ENCODE measurements around the gene EID1. TPM values are rescaled to one million over a fixed set of nuclear protein-coding genes. Genes with fewer than 3 reads are reported as not detected.
A peak's percentile ranks its signal among the peaks of the same experiment; 100 is the strongest.

The EID1 gene
- total and polyA plus RNA-seq, 9 of the 15 experiments (the other 6 are each of a cell fraction or from before 2014, with no cell fraction given): 46.5 to 211 (median 143) TPM

GRCh38 chr15:48872632-48873031 is 5.3 kb upstream of the EID1 start:
- no peak for ATAC-seq
- no peak for FAIRE-seq
- H3K4me2 ChIP-seq (ENCODE audit: insufficient read depth, low read length): no peak overlapping the region
- DNase-seq (ENCODE audit: extremely low read depth in 1 of 4, low spot score in 3 of 4): no peak
- H3K36me3 ChIP-seq (ENCODE audit: control insufficient read depth, insufficient read depth, low read length): no peaks in the 10 kb centered on the region
- no peaks in the 10 kb centered on the region for H3K9me3 ChIP-seq (replicated peaks; ENCODE audit: control insufficient read depth, insufficient read depth, low read depth, low read length)
- H3K9me1 ChIP-seq (ENCODE audit: control insufficient read depth, insufficient read depth, low read length): no peaks in the 10 kb centered on the region
- H3K4me1 ChIP-seq (replicated peaks in 1 of 2; ENCODE audit: control insufficient read depth in 2 of 2, insufficient read depth in 2 of 2, low read length in 2 of 2): peaks cover 0 to 15% of the 10 kb centered on the region in 2 experiments; a peak in 2 of 5 replicates
- no peak overlapping the region for H3K9ac ChIP-seq (ENCODE audit: insufficient read depth in 1 of 2, low read depth in 2 of 2, low read length in 2 of 2)
- H3K4me3 ChIP-seq: no peak overlapping the region
- in situ Hi-C loops (cut with MboI) (no loop called here), intact Hi-C loops (cut with micrococcal nuclease) (no loop called here)
- BruUV-seq (replicated peaks): no TSS peak
- peak overlapping the region; percentile 23; the same call in 1 of the 2 replicates for H2AFZ ChIP-seq (ENCODE audit: low read depth, low read length)
- ChIA-PET CTCF (ENCODE audit: low intra/inter-chr PET ratio) (no interaction called here), POLR2A (no interaction called here)
- H3K27me3 ChIP-seq (ENCODE audit: control insufficient read depth in 2 of 2, insufficient read depth in 2 of 2, low read length in 2 of 2): no peaks in the 10 kb centered on the region
- H4K20me1 ChIP-seq (replicated peaks; ENCODE audit: control insufficient read depth, insufficient read depth, low read length): no peaks in the 10 kb centered on the region
- no peak for TF ChIP-seq TCF3 (CRISPR knock-in tag; IDR thresholded peaks at IDR 0.05)
- TF ChIP-seq NFIX (CRISPR knock-in tag; IDR thresholded peaks at IDR 0.05; ENCODE audit: low read depth): no peak
- H3K79me2 ChIP-seq (ENCODE audit: control insufficient read depth, insufficient read depth, low read length): no peaks in the 10 kb centered on the region; the same call in 2 of the 3 replicates
- H3K27ac ChIP-seq (ENCODE audit: extremely low read depth, low read depth, low read length): no peak overlapping the region
- WGBS (ENCODE audit: insufficient coverage, low coverage, missing lambda C conversion rate): 18% methylated on average over 2 of the region's 2 CpGs

DNA sequence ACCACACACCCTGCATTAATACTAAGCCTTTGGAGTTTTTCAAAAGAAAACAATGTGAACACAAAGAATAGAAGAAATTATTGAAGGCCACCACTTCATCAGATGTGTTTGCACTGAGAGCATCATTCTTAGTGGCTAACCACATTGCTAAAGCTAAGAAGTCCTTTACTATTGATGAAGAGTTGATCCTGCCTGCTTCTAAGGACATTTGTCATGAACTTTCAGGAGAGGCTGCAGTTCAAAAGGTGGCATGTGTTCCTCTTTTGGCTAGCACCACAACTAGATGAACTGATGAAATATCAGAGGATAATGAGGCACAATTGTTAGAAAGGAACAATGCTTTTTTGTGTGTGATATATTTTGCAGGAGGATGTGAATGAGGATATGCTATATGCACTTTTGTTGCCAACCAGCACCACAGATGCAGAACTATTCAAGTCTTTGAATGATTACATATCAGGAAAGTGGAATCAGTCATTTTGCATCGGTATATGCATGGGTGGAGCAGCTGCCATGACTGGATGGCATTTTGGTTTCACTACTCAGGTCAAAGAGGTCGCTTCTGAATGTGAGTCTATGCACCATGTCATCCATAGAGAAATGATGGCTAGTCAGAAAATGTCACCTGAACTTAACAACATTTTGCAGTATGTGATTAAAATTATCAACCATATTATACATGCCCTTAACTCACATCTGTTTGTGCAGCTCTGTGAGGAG is 2.5 kb upstream of the EID1 start:
- Histone ChIP-seq H3K9me1 (ENCODE audit: control insufficient read depth, insufficient read depth, low read length) (no peaks in the 10 kb centered on the region), H4K20me1 (replicated peaks; ENCODE audit: control insufficient read depth, insufficient read depth, low read length) (no peaks in the 10 kb centered on the region), H3K27ac (ENCODE audit: extremely low read depth, low read depth, low read length) (no peak overlapping the region), H2AFZ (ENCODE audit: low read depth, low read length) (no peak overlapping the region; the same call in 1 of the 2 replicates), H3K4me3 (no peak overlapping the region), H3K4me2 (ENCODE audit: insufficient read depth, low read length) (no peak overlapping the region; the same call in 1 of the 2 replicates), H3K79me2 (ENCODE audit: control insufficient read depth, insufficient read depth, low read length) (peaks cover 26% of the 10 kb centered on the region), H3K9me3 (replicated peaks; ENCODE audit: control insufficient read depth, insufficient read depth, low read depth, low read length) (no peaks in the 10 kb centered on the region), H3K36me3 (ENCODE audit: control insufficient read depth, insufficient read depth, low read length) (peaks cover 3% of the 10 kb centered on the region; the same call in 1 of the 3 replicates), H3K27me3 (ENCODE audit: control insufficient read depth in 2 of 2, insufficient read depth in 2 of 2, low read length in 2 of 2) (no peaks in the 10 kb centered on the region), H3K9ac (ENCODE audit: insufficient read depth in 1 of 2, low read depth in 2 of 2, low read length in 2 of 2) (no peak overlapping the region), H3K4me1 (replicated peaks in 1 of 2; ENCODE audit: control insufficient read depth in 2 of 2, insufficient read depth in 2 of 2, low read length in 2 of 2) (peaks cover 6 to 19% of the 10 kb centered on the region in 2 experiments; a peak in 3 of 5 replicates)
- ChIA-PET POLR2A (interaction anchor here (1.1 kb wide), 1 partner anchor 1886 kb away, joined by 3 read pairs; no protein-coding TSS in a partner anchor), CTCF (ENCODE audit: low intra/inter-chr PET ratio) (no interaction called here)
- WGBS (ENCODE audit: insufficient coverage, low coverage, missing lambda C conversion rate): 9% methylated on average over 2 of the region's 2 CpGs
- no TSS peak for BruUV-seq (replicated peaks)
- FAIRE-seq (no peak), ATAC-seq (no peak), DNase-seq (ENCODE audit: extremely low read depth in 1 of 4, low spot score in 3 of 4) (no peak)
- intact Hi-C loops (cut with micrococcal nuclease): no loop called here
- in situ Hi-C loops (cut with MboI): no loop called here
- TF ChIP-seq RAD51 (IDR thresholded peaks at IDR 0.05; ENCODE audit: borderline replicate concordance, low read depth) (no peak), ARID1B (IDR thresholded peaks at IDR 0.05) (no peak), PHB2 (IDR thresholded peaks at IDR 0.05; ENCODE audit: low read depth) (no peak), CGGBP1 (CRISPR knock-in tag; IDR thresholded peaks at IDR 0.05) (no peak), THAP12 (CRISPR knock-in tag; IDR thresholded peaks at IDR 0.05) (no peak), KDM5B (IDR thresholded peaks at IDR 0.05; ENCODE audit: insufficient replicate concordance, low read depth, low read length) (no peak), ZNF165 (CRISPR knock-in tag; IDR thresholded peaks at IDR 0.05; ENCODE audit: borderline replicate concordance) (no peak)
- TF ChIP-seq, protein P1, sequence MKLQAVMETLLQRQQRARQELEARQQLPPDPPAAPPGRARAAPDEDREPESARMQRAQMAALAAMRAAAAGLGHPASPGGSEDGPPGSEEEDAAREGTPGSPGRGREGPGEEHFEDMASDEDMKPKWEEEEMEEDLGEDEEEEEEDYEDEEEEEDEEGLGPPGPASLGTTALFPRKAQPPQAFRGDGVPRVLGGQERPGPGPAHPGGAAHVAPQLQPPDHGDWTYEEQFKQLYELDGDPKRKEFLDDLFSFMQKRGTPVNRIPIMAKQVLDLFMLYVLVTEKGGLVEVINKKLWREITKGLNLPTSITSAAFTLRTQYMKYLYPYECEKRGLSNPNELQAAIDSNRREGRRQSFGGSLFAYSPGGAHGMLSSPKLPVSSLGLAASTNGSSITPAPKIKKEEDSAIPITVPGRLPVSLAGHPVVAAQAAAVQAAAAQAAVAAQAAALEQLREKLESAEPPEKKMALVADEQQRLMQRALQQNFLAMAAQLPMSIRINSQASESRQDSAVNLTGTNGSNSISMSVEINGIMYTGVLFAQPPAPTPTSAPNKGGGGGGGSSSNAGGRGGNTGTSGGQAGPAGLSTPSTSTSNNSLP (IDR thresholded peaks at IDR 0.05; ENCODE audit: borderline replicate concordance, low read depth, low read length): no peak
